HL-60/S4 (cell line): ENCODE results near the gene NUCB1.

Experiments
- in situ Hi-C: fragments of 300-500 bp; cut with MboI; formaldehyde crosslinking; loops from 2 replicates; pipeline ENCODE4 v1.14.3; 2022; ENCODE audit warnings: low sequenced_read_pairs

NUCB1 gene

GRCh38 chr19:48933382-48933932 is 33.3 kb downstream of the NUCB1 start, which contains the start of gene DHDH:
TSS of gene DHDH (plus strand) at chr19:48933699. CDS start at chr19:48933722, 23 bp downstream.
- in situ Hi-C loops = no loop called here

GRCh38 chr19:48934837-48935236 is 34.7 kb downstream of the NUCB1 start:
- in situ Hi-C loops = no loop called here

- in situ Hi-C loops = no loop called here
Observed at GRCh38 chr19:48935864-48936263, 35.8 kb downstream of the NUCB1 start.

GRCh38 chr19:48938256-48938655 is 38.1 kb downstream of the NUCB1 start:
- in situ Hi-C loops = no loop called here

GRCh38 chr19:48940902-48941301 is 40.8 kb downstream of the NUCB1 start:
- in situ Hi-C loops = no loop called here

- in situ Hi-C loops = no loop called here
Observed at GRCh38 chr19:48943081-48943480, 43.0 kb downstream of the NUCB1 start.

GRCh38 chr19:48945415-48945814 is 45.3 kb downstream of the NUCB1 start:
- in situ Hi-C loops = no loop called here

GRCh38 chr19:48945817-48946216 is 45.7 kb downstream of the NUCB1 start:
- in situ Hi-C loops = no loop called here

- in situ Hi-C loops = no loop called here
Observed at GRCh38 chr19:48946463-48947257, 46.5 kb downstream of the NUCB1 start.

- in situ Hi-C loops = no loop called here
Observed at GRCh38 chr19:48947258-48947542, 47.1 kb downstream of the NUCB1 start.

GRCh38 chr19:48950159-48950558 is 50.0 kb downstream of the NUCB1 start:
- in situ Hi-C loops = no loop called here

- in situ Hi-C loops = no loop called here
Observed at GRCh38 chr19:48950830-48951519, 50.9 kb downstream of the NUCB1 start.

- in situ Hi-C loops = no loop called here
Observed at GRCh38 chr19:48953141-48953540, 53.0 kb downstream of the NUCB1 start.

GRCh38 chr19:48953990-48954594 is 54.0 kb downstream of the NUCB1 start:
- in situ Hi-C loops = no loop called here

GRCh38 chr19:48954595-48955307 is 54.6 kb downstream of the NUCB1 start, which contains the start of gene BAX:
TSS of gene BAX (plus strand) at chr19:48954875. CDS start at chr19:48954929, 54 bp downstream.
- in situ Hi-C loops = no loop called here

GRCh38 chr19:48955308-48955958 is 55.3 kb downstream of the NUCB1 start:
- in situ Hi-C loops = no loop called here

- in situ Hi-C loops = no loop called here
Observed at GRCh38 chr19:48958006-48958405, 57.9 kb downstream of the NUCB1 start.

GRCh38 chr19:48959341-48960239 is 59.5 kb downstream of the NUCB1 start:
- in situ Hi-C loops = no loop called here

- in situ Hi-C loops = no loop called here
Observed at GRCh38 chr19:48961051-48961649, 61.0 kb downstream of the NUCB1 start.
